Trophoblast cell (in vitro differentiated cells and primary cell): ENCODE measurements around the gene CACNA1C.

ENCODE experiments used
- DNase-seq, 2 donors: peaks; one replicate each; pipeline ENCODE4 v3.0.0-alpha.2; 2016
- H2AFZ ChIP-seq: 2 replicates; pipeline ENCODE4 v1.6.1; 2013; ENCODE audit warnings: low read length, moderate library complexity, mild to moderate bottlenecking; ENCODE audit not compliant: insufficient read depth, poor library complexity
- H2AK5ac ChIP-seq: 2 replicates; pipeline ENCODE4 v1.6.1; 2013; ENCODE audit warnings: mild to moderate bottlenecking, low read length
- H2BK120ac ChIP-seq: 2 replicates; pipeline ENCODE4 v1.6.1; 2013; ENCODE audit warnings: low read length, mild to moderate bottlenecking, moderate library complexity; ENCODE audit not compliant: insufficient read depth, poor library complexity
- H2BK12ac ChIP-seq: 2 replicates; pipeline ENCODE4 v1.6.1; 2013; ENCODE audit warnings: mild to moderate bottlenecking, low read length, moderate library complexity
- H2BK5ac ChIP-seq: 2 replicates; pipeline ENCODE4 v1.6.1; 2013; ENCODE audit warnings: low read length, low read depth, moderate library complexity, mild to moderate bottlenecking; ENCODE audit not compliant: poor library complexity
- H3K14ac ChIP-seq: 2 replicates; pipeline ENCODE4 v1.6.1; 2013; ENCODE audit warnings: mild to moderate bottlenecking, low read length
- H3K18ac ChIP-seq: 2 replicates; pipeline ENCODE4 v1.6.1; 2013; ENCODE audit warnings: mild to moderate bottlenecking, low read length
- H3K23ac ChIP-seq: 2 replicates; pipeline ENCODE4 v1.6.1; 2013; ENCODE audit warnings: low read length
- H3K27ac ChIP-seq: 2 replicates; pipeline ENCODE4 v1.5.1; 2013; ENCODE audit warnings: low read depth, mild to moderate bottlenecking, inconsistent platforms, low read length, moderate library complexity
- H3K27me3 ChIP-seq: 2 replicates; pipeline ENCODE4 v1.6.1; 2013; ENCODE audit warnings: inconsistent platforms, mild to moderate bottlenecking, low read length, moderate library complexity; ENCODE audit not compliant: insufficient read depth
- H3K36me3 ChIP-seq, 2 experiments: 1 replicate in 1 of 2; 2 replicates in 1 of 2; pipeline ENCODE4 v1.6.1; 2013; ENCODE audit warnings: low read length in 2 of 2, mild to moderate bottlenecking in 2 of 2, moderate library complexity in 1 of 2; ENCODE audit not compliant: insufficient read depth in 2 of 2, control insufficient read depth in 1 of 2
- H3K4ac ChIP-seq: 2 replicates; pipeline ENCODE4 v1.6.1; 2013; ENCODE audit warnings: low read depth, mild to moderate bottlenecking, low read length, moderate library complexity
- H3K4me1 ChIP-seq, 2 experiments: 1 replicate in 1 of 2; 2 replicates in 1 of 2; pipeline ENCODE4 v1.6.1; 2013; ENCODE audit warnings: low read length in 2 of 2, mild to moderate bottlenecking in 2 of 2, moderate library complexity in 1 of 2; ENCODE audit not compliant: insufficient read depth in 2 of 2, control insufficient read depth in 1 of 2
- H3K4me2 ChIP-seq: 2 replicates; pipeline ENCODE4 v1.6.1; 2013; ENCODE audit warnings: inconsistent platforms, mild to moderate bottlenecking, low read length, moderate library complexity
- H3K4me3 ChIP-seq: 2 replicates; pipeline ENCODE4 v1.5.1; 2013; ENCODE audit warnings: mild to moderate bottlenecking, low read depth, low read length, inconsistent platforms
- H3K79me1 ChIP-seq: one replicate; pipeline ENCODE4 v1.6.1; 2013; ENCODE audit warnings: low read length
- H3K79me2 ChIP-seq: 2 replicates; pipeline ENCODE4 v1.6.1; 2013; ENCODE audit warnings: low read length, mild to moderate bottlenecking; ENCODE audit not compliant: control insufficient read depth, insufficient read depth, poor library complexity
- H3K9ac ChIP-seq: 2 replicates; pipeline ENCODE4 v1.6.1; 2013; ENCODE audit warnings: mild to moderate bottlenecking, low read length
- H3K9me3 ChIP-seq: 2 replicates; pipeline ENCODE4 v1.6.1; 2013; ENCODE audit warnings: low read depth, mild to moderate bottlenecking, control low read depth, inconsistent platforms, low read length; ENCODE audit not compliant: insufficient read depth
- H4K12ac ChIP-seq: 2 replicates; pipeline ENCODE4 v1.6.1; 2013; ENCODE audit warnings: low read depth, mild to moderate bottlenecking, low read length, moderate library complexity
- H4K8ac ChIP-seq: 2 replicates; pipeline ENCODE4 v1.6.1; 2013; ENCODE audit warnings: low read depth, mild to moderate bottlenecking, low read length, moderate library complexity
- H4K91ac ChIP-seq: one replicate; pipeline ENCODE4 v1.6.1; 2013; ENCODE audit warnings: low read depth, mild to moderate bottlenecking, low read length, moderate library complexity
- WGBS: extraction: QIAGEN DNeasy Blood & Tissue Kit; methylation state at CpG from one replicate; pipeline ENCODE4 v1.1.7; 2013; ENCODE audit warnings: missing lambda C conversion rate; ENCODE audit not compliant: insufficient read length, insufficient coverage; ENCODE audit errors: extremely low coverage; 5-methylcytosine and 5-hydroxymethylcytosine counted together

CACNA1C gene

DNA sequence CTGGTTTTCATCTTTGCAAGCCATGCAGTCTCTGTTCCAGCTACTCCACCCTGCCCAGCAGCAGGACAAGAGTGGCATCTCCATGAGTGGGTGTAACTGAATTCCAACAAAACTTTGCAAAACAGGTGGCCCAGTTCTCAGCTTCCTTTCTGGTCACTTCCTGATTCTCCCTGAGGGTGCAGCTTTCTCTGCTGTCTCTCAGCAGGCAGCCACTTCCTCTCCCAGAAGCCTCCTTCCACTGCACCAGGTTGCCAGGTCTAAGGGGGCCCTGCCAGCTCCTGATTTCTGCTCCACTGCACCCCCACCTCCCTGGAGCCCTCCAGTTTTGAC, 400.9 kb downstream of the CACNA1C start:
- Histone ChIP-seq H4K12ac (no peak overlapping the region), H4K8ac (no peak overlapping the region), H3K4me2 (no peak overlapping the region), H3K9me3 (no peaks in the 10 kb centered on the region), H3K4me1 (no peaks in the 10 kb centered on the region), H3K27me3 (no peaks in the 10 kb centered on the region), H3K36me3 (no peaks in the 10 kb centered on the region), H3K4me3 (no peak overlapping the region), H3K23ac (no peak overlapping the region), H2BK120ac (no peak overlapping the region), H2BK5ac (no peak overlapping the region), H3K18ac (no peak overlapping the region), H3K79me1 (no peaks in the 10 kb centered on the region), H4K91ac (no peak overlapping the region), H3K14ac (no peak overlapping the region), H2AFZ (no peak overlapping the region), H2BK12ac (no peak overlapping the region), H3K9ac (no peak overlapping the region), H3K79me2 (no peaks in the 10 kb centered on the region), H3K4ac (no peak overlapping the region), H2AK5ac (no peak overlapping the region), H3K27ac (no peak overlapping the region)
- no peak for DNase-seq

DNA sequence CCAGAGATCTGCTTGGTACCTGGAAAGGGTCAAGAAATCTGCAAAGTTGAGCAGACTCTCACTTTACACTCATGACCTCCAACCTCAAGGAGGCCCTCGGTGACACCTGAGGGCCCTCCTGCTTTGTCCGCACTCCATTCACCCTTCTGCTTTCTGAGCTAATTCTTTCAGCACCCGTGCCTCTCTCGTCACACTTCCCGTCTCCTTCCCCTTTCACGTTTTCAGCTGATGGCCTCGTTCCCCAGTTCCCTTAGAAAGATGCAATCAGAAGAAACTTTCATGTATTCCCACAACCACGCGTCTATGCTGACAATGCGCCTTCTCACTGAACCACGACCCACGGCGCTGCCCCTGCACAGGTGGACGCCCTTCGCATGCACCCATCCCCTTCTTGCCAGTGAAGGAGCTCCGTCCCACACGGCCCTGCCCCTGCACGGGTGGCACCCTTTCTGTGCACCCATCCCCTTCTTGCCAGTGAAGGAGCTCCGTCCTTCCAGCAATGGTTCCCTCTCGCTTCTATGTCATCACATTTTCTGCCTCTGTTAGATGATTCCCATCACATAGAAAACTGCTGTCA, 401.9 kb downstream of the CACNA1C start:
- no peak overlapping the region for H4K91ac ChIP-seq
- H3K14ac ChIP-seq, result no peak overlapping the region
- H3K27ac ChIP-seq, result no peak overlapping the region
- no peak overlapping the region for H2BK120ac ChIP-seq
- H3K27me3 ChIP-seq, result no peaks in the 10 kb centered on the region
- H3K9ac ChIP-seq, result no peak overlapping the region
- DNase-seq, result no peak
- no peak overlapping the region for H2BK5ac ChIP-seq
- H2AK5ac ChIP-seq, result no peak overlapping the region
- no peak overlapping the region for H4K12ac ChIP-seq
- no peaks in the 10 kb centered on the region for H3K36me3 ChIP-seq
- no peak overlapping the region for H3K4ac ChIP-seq
- no peak overlapping the region for H3K4me3 ChIP-seq
- no peak overlapping the region for H3K4me2 ChIP-seq
- H4K8ac ChIP-seq, result no peak overlapping the region
- H2BK12ac ChIP-seq, result no peak overlapping the region
- H2AFZ ChIP-seq, result no peak overlapping the region
- no peaks in the 10 kb centered on the region for H3K9me3 ChIP-seq
- H3K79me2 ChIP-seq, result no peaks in the 10 kb centered on the region
- no peak overlapping the region for H3K18ac ChIP-seq
- H3K23ac ChIP-seq, result no peak overlapping the region
- WGBS, result no CpG with 5 or more reads among the region's 20 CpGs
- H3K4me1 ChIP-seq, result no peaks in the 10 kb centered on the region
- no peaks in the 10 kb centered on the region for H3K79me1 ChIP-seq

DNA sequence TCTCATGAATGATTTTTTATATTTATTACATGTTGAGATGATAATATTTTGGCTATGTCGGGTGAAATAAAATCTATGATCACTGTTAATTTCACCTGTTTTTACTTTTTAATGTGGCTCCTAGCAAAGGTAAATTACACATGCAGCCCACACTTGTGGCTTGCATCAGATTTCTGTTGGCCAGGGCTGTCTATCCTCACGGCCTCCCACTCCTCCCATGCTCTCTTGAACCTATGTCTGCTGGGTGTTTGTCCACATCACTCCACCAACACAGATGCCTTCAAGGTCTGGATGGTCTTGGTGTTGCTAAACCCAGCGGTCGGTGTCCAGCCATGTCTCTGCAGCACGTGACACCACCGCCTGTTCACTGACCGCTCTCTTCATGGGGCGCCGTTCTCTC, 402.6 kb downstream of the CACNA1C start:
- no peak overlapping the region for H2BK12ac ChIP-seq
- no peaks in the 10 kb centered on the region for H3K27me3 ChIP-seq
- H3K79me1 ChIP-seq, result no peaks in the 10 kb centered on the region
- no peak overlapping the region for H3K18ac ChIP-seq
- H4K12ac ChIP-seq, result no peak overlapping the region
- no peak overlapping the region for H3K4me2 ChIP-seq
- no peak overlapping the region for H2AK5ac ChIP-seq
- no peak overlapping the region for H2BK120ac ChIP-seq
- H3K79me2 ChIP-seq, result no peaks in the 10 kb centered on the region
- no peak overlapping the region for H2AFZ ChIP-seq
- H3K36me3 ChIP-seq, result no peaks in the 10 kb centered on the region
- H3K27ac ChIP-seq, result no peak overlapping the region
- H2BK5ac ChIP-seq, result no peak overlapping the region
- DNase-seq, result no peak
- H3K4me3 ChIP-seq, result no peak overlapping the region
- H3K4me1 ChIP-seq, result no peaks in the 10 kb centered on the region
- H3K23ac ChIP-seq, result no peak overlapping the region
- no peak overlapping the region for H3K14ac ChIP-seq
- H4K91ac ChIP-seq, result no peak overlapping the region
- H3K4ac ChIP-seq, result no peak overlapping the region
- no peak overlapping the region for H3K9ac ChIP-seq
- H3K9me3 ChIP-seq, result no peaks in the 10 kb centered on the region
- no CpG with 5 or more reads among the region's 9 CpGs for WGBS
- no peak overlapping the region for H4K8ac ChIP-seq

DNA sequence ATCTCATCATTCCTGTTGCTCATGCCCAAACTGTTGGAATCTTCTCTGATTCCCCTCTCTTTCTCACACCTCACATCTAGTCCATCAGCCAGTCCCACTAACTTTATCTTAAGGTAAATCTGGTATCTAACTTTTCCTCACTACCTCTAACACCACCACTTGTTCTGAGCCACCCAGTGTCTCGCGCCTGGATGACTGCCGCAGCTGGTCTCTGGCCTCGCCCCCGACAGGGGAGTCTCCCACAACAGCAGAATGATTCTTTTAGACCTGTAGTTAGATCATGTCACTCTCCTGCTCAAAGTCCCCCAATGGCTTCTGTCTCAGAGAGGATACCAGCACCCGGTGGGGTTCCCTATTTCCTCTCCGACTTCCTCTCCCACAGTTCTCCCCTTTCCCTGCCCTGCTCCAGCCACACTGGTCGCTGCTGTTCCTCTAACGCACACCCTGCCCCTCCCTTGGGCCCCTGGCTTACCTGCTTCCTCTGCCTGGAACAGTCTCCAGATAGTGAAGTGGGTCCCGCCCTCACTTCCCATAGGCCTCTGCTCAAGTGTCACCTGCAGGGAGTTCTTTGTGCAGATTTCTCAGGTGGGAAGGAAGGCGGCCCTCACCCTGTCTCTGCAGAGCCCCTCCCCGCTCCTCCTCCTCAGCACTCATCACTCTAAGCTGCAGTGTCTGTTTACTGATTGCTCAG, 403.5 kb downstream of the CACNA1C start:
- H3K4me3 ChIP-seq, result no peak overlapping the region
- DNase-seq, result no peak
- H3K9ac ChIP-seq, result no peak overlapping the region
- H3K27ac ChIP-seq, result no peak overlapping the region
- no peak overlapping the region for H3K18ac ChIP-seq
- H3K14ac ChIP-seq, result no peak overlapping the region
- no peak overlapping the region for H2BK120ac ChIP-seq
- no peak overlapping the region for H2AFZ ChIP-seq
- no peak overlapping the region for H4K91ac ChIP-seq
- no peak overlapping the region for H2BK5ac ChIP-seq
- no peak overlapping the region for H3K23ac ChIP-seq
- H3K79me1 ChIP-seq, result no peaks in the 10 kb centered on the region
- H3K4me1 ChIP-seq, result no peaks in the 10 kb centered on the region
- no peaks in the 10 kb centered on the region for H3K9me3 ChIP-seq
- no CpG with 5 or more reads among the region's 12 CpGs for WGBS
- H2BK12ac ChIP-seq, result no peak overlapping the region
- no peaks in the 10 kb centered on the region for H3K79me2 ChIP-seq
- H2AK5ac ChIP-seq, result no peak overlapping the region
- no peaks in the 10 kb centered on the region for H3K27me3 ChIP-seq
- H3K4ac ChIP-seq, result no peak overlapping the region
- H4K12ac ChIP-seq, result no peak overlapping the region
- H4K8ac ChIP-seq, result no peak overlapping the region
- no peak overlapping the region for H3K4me2 ChIP-seq
- H3K36me3 ChIP-seq, result no peaks in the 10 kb centered on the region
